K562 (cell line): Measurements from ENCODE around the gene KAZN. TPM values are rescaled to one million over a fixed set of nuclear protein-coding genes. Genes with fewer than 3 reads are reported as not detected.
A peak's percentile ranks its signal among the peaks of the same experiment; 100 is the strongest.

ENCODE experiments used
- ATAC-seq: fragments of 200-7000 bp; cut with Tn5 transposase; 3 replicates; pipeline ENCODE4 v1.9.1; 2020; ENCODE audit warnings: moderate library complexity
- BruUV-seq: library from RNA; stranded (reverse); fragments of 400-500 nt; replicated peaks from 2 replicates; lab custom pipeline; 2021; lab: Mats Ljungman, UMichigan
- CTCF ChIA-PET: fragments of 300-600 bp; formaldehyde crosslinking; extraction: SDS; loops from one replicate; lab custom pipeline; 2021; ENCODE audit warnings: low intra/inter-chr PET ratio; lab: Yijun Ruan, JAX
- POLR2A ChIA-PET: fragments of 300-600, 350-650 bp; sonication (Branson Sonifier 250); formaldehyde crosslinking; extraction: SDS; loops from one replicate; lab custom pipeline; 2021; ENCODE audit warnings: antibody characterized with exemption, inconsistent platforms; lab: Yijun Ruan, JAX
- DNase-seq, 4 experiments: peaks; one replicate each; pipeline versions ENCODE4 v3.0.0 to v3.0.0-alpha.2; 2011 to 2018; ENCODE audit warnings: low spot score in 3 of 4, mixed read lengths in 3 of 4; ENCODE audit errors: extremely low read depth in 1 of 4
- FAIRE-seq: peaks from 2 replicates; lab custom pipeline; 2011; peaks lifted over from hg19 to GRCh38; lab: Jason Lieb, UNC
- H2AFZ ChIP-seq: 2 replicates; pipeline ENCODE4 v1.6.0; 2011; ENCODE audit warnings: low read depth, low read length, control low read depth, inconsistent platforms
- H3K27ac ChIP-seq: fragments of 200-600 bp; 3 replicates; pipeline ENCODE4 v1.8.0; 2011; ENCODE audit warnings: low read depth, mild to moderate bottlenecking, control low read depth, inconsistent platforms, low read length, moderate library complexity, mixed read lengths; ENCODE audit errors: extremely low read depth
- H3K27me3 ChIP-seq, 2 experiments: fragments of 300-600 bp in 1 of 2; 2 replicates in 1 of 2; 3 replicates in 1 of 2; pipeline versions ENCODE4 v1.6.0 to v1.8.0; 2011; ENCODE audit warnings: inconsistent platforms in 2 of 2, low read length in 2 of 2, mild to moderate bottlenecking in 1 of 2, mixed read lengths in 1 of 2, moderate library complexity in 1 of 2; ENCODE audit not compliant: control insufficient read depth in 2 of 2, insufficient read depth in 2 of 2
- H3K36me3 ChIP-seq: fragments of 300-600 bp; 3 replicates; pipeline ENCODE4 v1.8.0; 2011; ENCODE audit warnings: mild to moderate bottlenecking, low read length, inconsistent platforms; ENCODE audit not compliant: control insufficient read depth, insufficient read depth
- H3K4me1 ChIP-seq, 2 experiments: fragments of 200-600 bp in 1 of 2; replicated peaks in 1 of 2; 2 replicates in 1 of 2; 3 replicates in 1 of 2; pipeline versions ENCODE4 v1.5.1 to v1.8.0; 2011; ENCODE audit warnings: inconsistent platforms in 2 of 2, low read length in 2 of 2, mild to moderate bottlenecking in 1 of 2, mixed read lengths in 1 of 2, moderate library complexity in 1 of 2; ENCODE audit not compliant: control insufficient read depth in 2 of 2, insufficient read depth in 2 of 2
- H3K4me2 ChIP-seq: 2 replicates; pipeline ENCODE4 v1.6.1; 2011; ENCODE audit warnings: low read length, control low read depth, inconsistent platforms, mixed read lengths; ENCODE audit not compliant: insufficient read depth
- H3K4me3 ChIP-seq: fragments of 200-600 bp; sonication (generic), shearing (Covaris generic); 2 replicates; pipeline ENCODE4 v1.5.1; 2016; ENCODE audit warnings: control low read depth, inconsistent platforms
- H3K79me2 ChIP-seq: fragments of 200-600 bp; 3 replicates; pipeline ENCODE4 v1.8.0; 2011; ENCODE audit warnings: low read length, inconsistent platforms; ENCODE audit not compliant: control insufficient read depth, insufficient read depth
- H3K9ac ChIP-seq, 2 experiments: 2 replicates each; pipeline versions ENCODE4 v1.6.0 to v1.6.1; 2011; ENCODE audit warnings: low read depth in 2 of 2, low read length in 2 of 2, control low read depth in 1 of 2, inconsistent platforms in 1 of 2, mild to moderate bottlenecking in 1 of 2, mixed read lengths in 1 of 2; ENCODE audit not compliant: insufficient read depth in 1 of 2
- H3K9me1 ChIP-seq: one replicate; pipeline ENCODE4 v1.6.0; 2011; ENCODE audit warnings: inconsistent platforms, mild to moderate bottlenecking, low read length, moderate library complexity; ENCODE audit not compliant: control insufficient read depth, insufficient read depth
- H3K9me3 ChIP-seq: replicated peaks from 2 replicates; pipeline ENCODE4 v1.5.1; 2011; ENCODE audit warnings: low read depth, low read length, inconsistent platforms; ENCODE audit not compliant: control insufficient read depth, insufficient read depth
- H4K20me1 ChIP-seq: replicated peaks from 2 replicates; pipeline ENCODE4 v1.6.1; 2011; ENCODE audit warnings: low read length, inconsistent platforms, mixed read lengths; ENCODE audit not compliant: control insufficient read depth, insufficient read depth
- CCAR2 ChIP-seq: fragments of 200-400 bp; formaldehyde crosslinking; IDR thresholded peaks from 2 replicates; pipeline ENCODE4 v1.6.1; 2017; ENCODE audit warnings: mild to moderate bottlenecking, low read depth, low read length
- FOXA1 ChIP-seq: fragments of 450-650 bp; IDR thresholded peaks from 2 replicates; pipeline ENCODE4 v1.6.1; 2016; ENCODE audit warnings: mild to moderate bottlenecking, borderline replicate concordance
- HNRNPLL ChIP-seq: fragments of 200-400 bp; formaldehyde crosslinking; IDR thresholded peaks from 2 replicates; pipeline ENCODE4 v1.6.1; 2017; ENCODE audit warnings: low read length, low read depth, mild to moderate bottlenecking; ENCODE audit not compliant: poor library complexity, severe bottlenecking
- MXI1 ChIP-seq: IDR thresholded peaks from 2 replicates; pipeline ENCODE4 v1.6.1; 2011; ENCODE audit warnings: low read depth, mild to moderate bottlenecking, improper control_type of control experiment, low read length
- TBL1XR1 ChIP-seq, 2 experiments: IDR thresholded peaks; 2 replicates each; pipeline ENCODE4 v1.6.1; 2012; ENCODE audit warnings: improper control_type of control experiment in 2 of 2, low read length in 2 of 2, mild to moderate bottlenecking in 1 of 2
- ZNF324 ChIP-seq: fragments of 250-450 bp; sonication (Bioruptor Pico); IDR thresholded peaks from 2 replicates; pipeline ENCODE4 v1.4.0; 2020; ENCODE audit warnings: mild to moderate bottlenecking
- WGBS: fragments of 100-300 bp; shearing (Covaris generic); methylation state at CpG from one replicate; pipeline ENCODE4 v1.1.6; 2016; ENCODE audit warnings: low coverage, mixed read lengths; ENCODE audit not compliant: insufficient coverage; ENCODE audit errors: missing lambda C conversion rate; 5-methylcytosine and 5-hydroxymethylcytosine counted together
- in situ Hi-C: fragments of 300-500 bp; cut with MboI; formaldehyde crosslinking; loops from 4 replicates; pipeline ENCODE4 v1.15.0; 2018; ENCODE audit warnings: inconsistent platforms, mixed read lengths
- intact Hi-C: fragments of 100-400 bp; cut with micrococcal nuclease; formaldehyde crosslinking; loops from 2 replicates; pipeline ENCODE4 v1.14.2; 2022
- polyA plus RNA-seq, 8 experiments: library from polyadenylated mRNA; depleted of rRNA in 4 of 8; stranded (reverse) in 5 of 8; unstranded in 3 of 8; fragments of >200 nt; fragmentation: Nextera tagmentation in 2 of 8; fragmentation: Illumina TruSeq in 1 of 8; extraction: Ambion mirVana in 2 of 8; extraction: Trizol in 1 of 8; gene quantifications; 2 replicates each; pipeline versions ENCODE4 v1.2.1 to v1.2.3, GENCODE V29; 2011 to 2014; ENCODE audit warnings: inconsistent platforms in 1 of 8, missing spikeins in 1 of 8
- total RNA-seq, 7 experiments: library from RNA; depleted of rRNA in 6 of 7; stranded (reverse); fragments of >200 nt in 6 of 7; fragmentation: Illumina TruSeq in 2 of 7; extraction: Trizol in 2 of 7; gene quantifications; 2 replicates each; pipeline versions ENCODE4 v1.2.1 to v1.2.3, GENCODE V29; 2011 to 2021; ENCODE audit warnings: low replicate concordance in 1 of 7
- TF ChIP-seq, protein P1 (sequence below): fragments of 250-450 bp; sonication (Bioruptor Pico); IDR thresholded peaks from 2 replicates; pipeline ENCODE4 v1.9.0; 2021; ENCODE audit warnings: mild to moderate bottlenecking, inconsistent platforms
- TF ChIP-seq, protein P2 (sequence below), 2 experiments: fragments of 450-650 bp; formaldehyde crosslinking in 1 of 2; IDR thresholded peaks; 2 replicates each; pipeline versions ENCODE4 v1.4.0 to v1.6.1; 2014 to 2020; ENCODE audit warnings: mild to moderate bottlenecking in 2 of 2, borderline replicate concordance in 1 of 2, low read depth in 1 of 2

The KAZN gene
- total and polyA plus RNA-seq, 9 of the 15 experiments (the other 6 are each of a cell fraction or from before 2014, with no cell fraction given) = 2.1 to 21.6 (median 5.4) TPM

DNA sequence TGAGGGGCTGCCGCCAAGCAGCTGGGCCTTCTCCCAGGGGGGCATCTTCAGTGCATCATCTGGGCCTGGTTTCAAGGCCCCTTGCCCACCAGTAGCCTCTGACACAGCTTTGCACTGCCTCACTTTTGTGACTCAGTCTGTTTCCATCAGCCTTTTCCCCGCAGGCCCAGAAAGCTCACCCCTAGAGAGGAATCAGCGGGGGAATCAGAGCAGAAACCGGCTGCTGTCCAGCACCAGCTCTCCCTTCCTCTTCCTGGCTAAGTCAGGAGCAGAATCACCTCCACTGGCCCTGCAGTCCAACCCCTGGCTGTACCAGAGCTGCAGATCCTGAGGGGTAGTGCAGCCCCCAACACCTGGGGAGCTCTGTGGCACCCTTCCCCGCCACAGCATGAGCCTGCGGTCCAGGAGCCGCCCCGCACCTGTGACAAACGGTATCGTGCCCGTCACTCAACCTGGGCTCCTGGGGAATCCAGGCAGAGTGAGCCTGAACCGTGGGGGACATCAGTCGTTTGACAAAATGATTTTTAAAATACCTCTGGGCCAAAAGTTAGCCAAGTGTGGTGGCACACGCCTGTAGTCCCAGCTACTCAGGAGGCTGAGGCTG lies 471.8 kb downstream of the KAZN start:
- in situ Hi-C loops (no loop called here), intact Hi-C loops (no loop called here)
- no peak for ATAC-seq
- 67% methylated on average over 14 of the region's 14 CpGs for WGBS
- POLR2A ChIA-PET = interaction anchor here (0.6 to 1.6 kb wide), 6 partner anchors 9 to 888 kb away, joined by 3 to 5 read pairs (median 4); no protein-coding TSS in a partner anchor
- no peak overlapping the region for H3K27ac ChIP-seq
- H3K79me2 ChIP-seq = no peaks in the 10 kb centered on the region
- peaks cover 0 to 6% of the 10 kb centered on the region in 2 experiments; a peak in 2 of 5 replicates for H3K27me3 ChIP-seq
- no peak for DNase-seq
- H3K9me1 ChIP-seq = no peaks in the 10 kb centered on the region
- H3K4me2 ChIP-seq = no peak overlapping the region
- H3K9me3 ChIP-seq = no peaks in the 10 kb centered on the region
- TF ChIP-seq ZNF324 (CRISPR knock-in tag) (no peak), TBL1XR1 (IDR thresholded peaks at IDR 0.05; ENCODE audit: low read length in 2 of 2) (no peak), CCAR2 (no peak), HNRNPLL (no peak), FOXA1 (no peak), MXI1 (no peak)
- TF ChIP-seq, protein P1, sequence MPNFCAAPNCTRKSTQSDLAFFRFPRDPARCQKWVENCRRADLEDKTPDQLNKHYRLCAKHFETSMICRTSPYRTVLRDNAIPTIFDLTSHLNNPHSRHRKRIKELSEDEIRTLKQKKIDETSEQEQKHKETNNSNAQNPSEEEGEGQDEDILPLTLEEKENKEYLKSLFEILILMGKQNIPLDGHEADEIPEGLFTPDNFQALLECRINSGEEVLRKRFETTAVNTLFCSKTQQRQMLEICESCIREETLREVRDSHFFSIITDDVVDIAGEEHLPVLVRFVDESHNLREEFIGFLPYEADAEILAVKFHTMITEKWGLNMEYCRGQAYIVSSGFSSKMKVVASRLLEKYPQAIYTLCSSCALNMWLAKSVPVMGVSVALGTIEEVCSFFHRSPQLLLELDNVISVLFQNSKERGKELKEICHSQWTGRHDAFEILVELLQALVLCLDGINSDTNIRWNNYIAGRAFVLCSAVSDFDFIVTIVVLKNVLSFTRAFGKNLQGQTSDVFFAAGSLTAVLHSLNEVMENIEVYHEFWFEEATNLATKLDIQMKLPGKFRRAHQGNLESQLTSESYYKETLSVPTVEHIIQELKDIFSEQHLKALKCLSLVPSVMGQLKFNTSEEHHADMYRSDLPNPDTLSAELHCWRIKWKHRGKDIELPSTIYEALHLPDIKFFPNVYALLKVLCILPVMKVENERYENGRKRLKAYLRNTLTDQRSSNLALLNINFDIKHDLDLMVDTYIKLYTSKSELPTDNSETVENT (CRISPR knock-in tag) = no peak
- TF ChIP-seq, protein P2, sequence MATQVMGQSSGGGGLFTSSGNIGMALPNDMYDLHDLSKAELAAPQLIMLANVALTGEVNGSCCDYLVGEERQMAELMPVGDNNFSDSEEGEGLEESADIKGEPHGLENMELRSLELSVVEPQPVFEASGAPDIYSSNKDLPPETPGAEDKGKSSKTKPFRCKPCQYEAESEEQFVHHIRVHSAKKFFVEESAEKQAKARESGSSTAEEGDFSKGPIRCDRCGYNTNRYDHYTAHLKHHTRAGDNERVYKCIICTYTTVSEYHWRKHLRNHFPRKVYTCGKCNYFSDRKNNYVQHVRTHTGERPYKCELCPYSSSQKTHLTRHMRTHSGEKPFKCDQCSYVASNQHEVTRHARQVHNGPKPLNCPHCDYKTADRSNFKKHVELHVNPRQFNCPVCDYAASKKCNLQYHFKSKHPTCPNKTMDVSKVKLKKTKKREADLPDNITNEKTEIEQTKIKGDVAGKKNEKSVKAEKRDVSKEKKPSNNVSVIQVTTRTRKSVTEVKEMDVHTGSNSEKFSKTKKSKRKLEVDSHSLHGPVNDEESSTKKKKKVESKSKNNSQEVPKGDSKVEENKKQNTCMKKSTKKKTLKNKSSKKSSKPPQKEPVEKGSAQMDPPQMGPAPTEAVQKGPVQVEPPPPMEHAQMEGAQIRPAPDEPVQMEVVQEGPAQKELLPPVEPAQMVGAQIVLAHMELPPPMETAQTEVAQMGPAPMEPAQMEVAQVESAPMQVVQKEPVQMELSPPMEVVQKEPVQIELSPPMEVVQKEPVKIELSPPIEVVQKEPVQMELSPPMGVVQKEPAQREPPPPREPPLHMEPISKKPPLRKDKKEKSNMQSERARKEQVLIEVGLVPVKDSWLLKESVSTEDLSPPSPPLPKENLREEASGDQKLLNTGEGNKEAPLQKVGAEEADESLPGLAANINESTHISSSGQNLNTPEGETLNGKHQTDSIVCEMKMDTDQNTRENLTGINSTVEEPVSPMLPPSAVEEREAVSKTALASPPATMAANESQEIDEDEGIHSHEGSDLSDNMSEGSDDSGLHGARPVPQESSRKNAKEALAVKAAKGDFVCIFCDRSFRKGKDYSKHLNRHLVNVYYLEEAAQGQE (IDR thresholded peaks at IDR 0.05; ENCODE audit: borderline replicate concordance) = peak; percentile 40
- TF ChIP-seq, protein P2 (CRISPR knock-in tag; IDR thresholded peaks at IDR 0.05; ENCODE audit: low read depth) = no peak
- H3K9ac ChIP-seq = no peak overlapping the region; a peak in 1 of 4 replicates
- CTCF ChIA-PET = no interaction called here
- no peaks in the 10 kb centered on the region for H4K20me1 ChIP-seq
- peaks cover 5% of the 10 kb centered on the region; the same call in 1 of the 3 replicates for H3K36me3 ChIP-seq
- no TSS peak for BruUV-seq
- FAIRE-seq = no peak
- no peaks in the 10 kb centered on the region for H3K4me1 ChIP-seq
- no peak overlapping the region for H2AFZ ChIP-seq
- no peak overlapping the region for H3K4me3 ChIP-seq
